HG02623 (cell line): Measurements from ENCODE around the gene NRP1.

Source experiments
- ATAC-seq: cut with Tn5 transposase; IDR thresholded peaks from one replicate; pipeline ENCODE4 v1.9.1; 2021; ENCODE audit warnings: moderate library complexity; ENCODE audit not compliant: unreplicated experiment

NRP1 gene

DNA sequence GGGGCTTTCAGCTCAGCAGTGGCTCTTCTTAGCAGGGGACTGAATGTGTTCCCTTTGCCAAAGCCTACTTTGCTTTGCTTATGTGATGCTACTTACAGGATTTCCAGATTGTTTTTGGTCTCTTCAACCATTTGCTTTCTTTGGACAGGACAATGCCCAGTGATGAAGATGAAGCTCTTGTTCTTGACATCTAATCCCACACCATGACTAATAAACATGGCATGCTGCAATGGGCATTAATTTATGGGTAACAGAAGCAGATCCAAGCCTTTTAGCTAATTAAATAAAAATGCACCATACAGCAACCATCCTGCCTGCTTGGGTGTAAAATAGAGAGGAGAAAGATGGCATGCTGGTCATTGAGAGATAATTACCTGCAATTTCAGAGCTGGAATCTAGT lies 200.9 kb downstream of the NRP1 start:
- no peak for ATAC-seq

- ATAC-seq: no peak
Observed at GRCh38 chr10:33132626-33133025, 201.8 kb downstream of the NRP1 start.

GRCh38 chr10:33129996-33130386 lies 204.5 kb downstream of the NRP1 start:
- ATAC-seq: no peak

- ATAC-seq: no peak
Observed at GRCh38 chr10:33129141-33129995, 205.1 kb downstream of the NRP1 start.

- no peak for ATAC-seq
Observed at GRCh38 chr10:33127622-33128021, 206.8 kb downstream of the NRP1 start.
